Small intestine (tissue), 7 donors: Measurements from ENCODE around the gene SPECC1. TPM values are rescaled to one million over a fixed set of nuclear protein-coding genes. Genes with fewer than 3 reads are reported as not detected.
"Not testable (repeated sequence)": the region's sequence is repeated elsewhere in the genome, so short reads cannot be mapped to it uniquely, and the experiment has no call there.

Experiments
- DNase-seq, 2 donors: peaks; one replicate each; pipeline versions ENCODE4 v3.0.0 to v3.0.0-alpha.2; 2013
- FAIRE-seq: peaks from 2 replicates; lab custom pipeline; 2012; peaks lifted over from hg19 to GRCh38; lab: Jason Lieb, UNC
- H3K27ac ChIP-seq, 3 donors: one replicate each; pipeline ENCODE4 v1.5.1; 2013; ENCODE audit warnings: low read length in 2 of 3, mild to moderate bottlenecking in 2 of 3, control low read depth in 1 of 3, inconsistent platforms in 1 of 3, low read depth in 1 of 3, moderate library complexity in 1 of 3
- H3K27me3 ChIP-seq, 3 donors: one replicate each; pipeline ENCODE4 v1.6.1; 2013; ENCODE audit warnings: low read length in 3 of 3, inconsistent platforms in 1 of 3; ENCODE audit not compliant: control insufficient read depth in 3 of 3, insufficient read depth in 3 of 3
- H3K36me3 ChIP-seq, 3 donors: one replicate each; pipeline ENCODE4 v1.6.1; 2013; ENCODE audit warnings: low read length in 3 of 3, inconsistent platforms in 1 of 3, low read depth in 1 of 3, mild to moderate bottlenecking in 1 of 3, moderate library complexity in 1 of 3; ENCODE audit not compliant: control insufficient read depth in 3 of 3, insufficient read depth in 2 of 3
- H3K4me1 ChIP-seq, 3 donors: one replicate each; pipeline ENCODE4 v1.6.1; 2013; ENCODE audit warnings: low read length in 2 of 3, inconsistent platforms in 1 of 3, low read depth in 1 of 3, mild to moderate bottlenecking in 1 of 3, moderate library complexity in 1 of 3; ENCODE audit not compliant: control insufficient read depth in 3 of 3, insufficient read depth in 2 of 3
- H3K4me3 ChIP-seq, 3 donors: one replicate each; pipeline ENCODE4 v1.5.1; 2013; ENCODE audit warnings: low read length in 3 of 3, control low read depth in 1 of 3, inconsistent platforms in 1 of 3, low read depth in 1 of 3, mild to moderate bottlenecking in 1 of 3, moderate library complexity in 1 of 3
- H3K9me3 ChIP-seq, 2 donors: one replicate each; pipeline ENCODE4 v1.6.1; 2013; ENCODE audit warnings: low read depth in 1 of 2, low read length in 1 of 2; ENCODE audit not compliant: control insufficient read depth in 2 of 2, insufficient read depth in 1 of 2
- WGBS, 3 donors: extraction: QIAGEN DNeasy Blood & Tissue Kit; methylation state at CpG; one replicate each; pipeline ENCODE4 v1.1.7; 2013; 5-methylcytosine and 5-hydroxymethylcytosine counted together
- polyA plus RNA-seq, 4 donors: library from polyadenylated mRNA; stranded (reverse) in 3 of 4; unstranded in 1 of 4; fragments of 200-250 nt in 3 of 4; fragments of 120-200 nt in 1 of 4; gene quantifications; one replicate each; pipeline versions ENCODE4 v1.2.1 to v1.2.3, GENCODE V29; 2013
- donor health status: healthy with polysubstance abuse.
- donor health status: control.
- donor health status: control.
- donor health status: Bipolar disorder and iron deficiency.
- donor health status: healthy.

Gene SPECC1
- polyA plus RNA-seq, 4 donors: 13.7 to 38.9 (median 32.8) TPM

DNA sequence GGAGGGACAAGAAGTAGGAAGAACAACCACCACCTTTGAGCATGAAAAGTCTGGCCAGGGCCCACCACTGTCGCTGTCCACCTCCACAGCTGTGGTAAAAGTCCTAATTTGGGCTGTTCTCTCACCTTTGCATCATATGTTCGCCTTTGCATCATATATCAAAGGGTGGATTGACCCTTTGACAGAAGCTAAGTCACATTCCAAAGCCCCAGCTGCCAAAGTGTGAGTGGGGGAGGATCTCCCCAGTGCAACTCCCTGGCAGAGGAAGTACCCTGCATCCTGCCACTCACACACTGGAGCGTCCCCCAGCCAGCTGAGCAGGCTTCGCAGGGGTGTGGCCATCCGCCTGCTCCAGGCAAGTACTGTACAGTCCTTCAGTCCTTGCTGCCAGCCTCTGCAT is 12.7 kb upstream of the SPECC1 start:
- Histone ChIP-seq H3K27ac (no peak overlapping the region), H3K4me3 (no peak overlapping the region), H3K27me3 (peaks cover 0 to 4% (median 0%) of the 10 kb centered on the region in 3 donors), H3K9me3 (no peaks in the 10 kb centered on the region), H3K36me3 (no peaks in the 10 kb centered on the region), H3K4me1 (no peaks in the 10 kb centered on the region)
- DNase-seq (no peak), FAIRE-seq (no peak)
- 32 to 51% (median 37%) methylated on average over 5 of the region's 5 CpGs for WGBS, 3 donors

GRCh38 chr17:20008242-20009051 is 712 bp upstream of the SPECC1 start:
- no peak overlapping the region for H3K27ac ChIP-seq
- WGBS, 3 donors: 25 to 29% (median 26%) methylated on average over 34 to 35 of the region's 35 CpGs
- H3K4me1 ChIP-seq: peaks cover 0 to 6% (median 0%) of the 10 kb centered on the region in 3 donors
- no peaks in the 10 kb centered on the region for H3K36me3 ChIP-seq
- H3K9me3 ChIP-seq: peaks cover 0 to under 1% of the 10 kb centered on the region in 2 donors
- H3K4me3 ChIP-seq: peak overlapping the region; percentile 35 to 66 (median 66)
- H3K27me3 ChIP-seq: peaks cover 0 to 16% (median 0%) of the 10 kb centered on the region in 3 donors
- no peak for FAIRE-seq
- peak in 1 of 2 donors; percentile 15 for DNase-seq

GRCh38 chr17:20009052-20009301 is 182 bp upstream of the SPECC1 start:
- H3K36me3 ChIP-seq: no peaks in the 10 kb centered on the region
- H3K27ac ChIP-seq: no peak overlapping the region
- peaks cover 0 to 3% of the 10 kb centered on the region in 2 donors for H3K9me3 ChIP-seq
- WGBS, 3 donors: 0 to 2% (median 1%) methylated on average over 14 to 18 of the region's 18 CpGs
- peak overlapping the region; percentile 35 to 66 (median 66) for H3K4me3 ChIP-seq
- DNase-seq (no peak), FAIRE-seq (no peak)
- H3K27me3 ChIP-seq: peaks cover 0 to 17% (median 1%) of the 10 kb centered on the region in 3 donors
- H3K4me1 ChIP-seq: peaks cover 0 to 6% (median 0%) of the 10 kb centered on the region in 3 donors

DNA sequence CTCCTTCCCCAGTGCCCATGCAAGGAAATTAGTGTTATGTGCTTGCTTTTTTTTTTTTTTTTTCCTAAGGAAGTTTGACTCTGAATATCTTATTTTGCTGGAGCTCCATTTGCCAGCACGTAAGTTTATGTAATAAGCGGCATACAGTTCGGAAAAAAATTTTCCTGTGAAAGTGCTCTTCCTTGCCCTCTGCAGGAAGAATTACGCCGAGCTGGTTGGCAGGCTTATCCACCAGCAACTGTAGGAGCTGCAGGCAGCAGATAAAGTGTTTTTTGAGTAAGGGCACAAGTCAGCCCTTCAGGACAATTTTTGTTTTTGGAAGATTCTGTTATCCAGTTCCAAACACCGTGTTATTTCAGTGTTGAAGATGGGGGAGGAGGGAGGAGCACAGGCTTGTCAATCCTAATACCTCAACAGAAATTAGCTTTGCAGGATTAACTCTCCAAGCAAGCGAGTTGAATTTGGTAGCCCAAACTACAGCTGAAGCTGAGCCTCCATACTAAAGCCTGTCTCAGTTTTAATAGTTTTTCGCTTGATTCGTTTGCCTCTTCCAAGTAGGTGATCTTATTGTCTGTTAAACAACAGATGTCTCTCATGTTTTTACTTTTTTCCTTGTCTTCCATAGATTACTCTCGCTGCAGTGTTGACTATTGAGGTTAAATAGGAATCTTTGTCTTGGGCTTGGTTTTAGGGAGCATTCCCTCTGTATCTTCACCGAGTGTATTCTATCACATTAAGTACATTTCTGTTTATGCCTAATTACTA is 1.1 kb downstream of the SPECC1 start:
- FAIRE-seq (no peak), DNase-seq (peak; percentile 45 to 50)
- Histone ChIP-seq H3K4me3 (peak overlapping the region in 1 of 3 donors; percentile 66), H3K27ac (no peak overlapping the region), H3K36me3 (no peaks in the 10 kb centered on the region), H3K4me1 (peaks cover 0 to 6% (median 0%) of the 10 kb centered on the region in 3 donors), H3K9me3 (peaks cover 0 to 3% of the 10 kb centered on the region in 2 donors), H3K27me3 (peaks cover 0 to 17% (median 1%) of the 10 kb centered on the region in 3 donors)
- WGBS, 3 donors: 18 to 20% (median 18%) methylated on average over 11 of the region's 11 CpGs

- FAIRE-seq: no peak
- no peak overlapping the region for H3K4me3 ChIP-seq
- H3K27me3 ChIP-seq: peaks cover 0 to 17% (median 1%) of the 10 kb centered on the region in 3 donors
- WGBS, 3 donors: 70 to 83% (median 78%) methylated on average over 1 of the region's 1 CpG
- peaks cover 0 to 3% of the 10 kb centered on the region in 2 donors for H3K9me3 ChIP-seq
- H3K36me3 ChIP-seq: no peaks in the 10 kb centered on the region
- no peak for DNase-seq
- no peak overlapping the region for H3K27ac ChIP-seq
- peaks cover 0 to 6% (median 0%) of the 10 kb centered on the region in 3 donors for H3K4me1 ChIP-seq
Observed at GRCh38 chr17:20010936-20011335, 1.8 kb downstream of the SPECC1 start.

GRCh38 chr17:20012017-20012536 is 2.9 kb downstream of the SPECC1 start:
- FAIRE-seq (no peak), DNase-seq (no peak)
- H3K27me3 ChIP-seq: peaks cover 0 to 17% (median 1%) of the 10 kb centered on the region in 3 donors
- peaks cover 0 to 6% (median 0%) of the 10 kb centered on the region in 3 donors for H3K4me1 ChIP-seq
- no peak overlapping the region for H3K4me3 ChIP-seq
- peaks cover 0 to 3% of the 10 kb centered on the region in 2 donors for H3K9me3 ChIP-seq
- H3K27ac ChIP-seq: no peak overlapping the region
- 46 to 74% (median 70%) methylated on average over 2 of the region's 2 CpGs for WGBS, 3 donors
- H3K36me3 ChIP-seq: no peaks in the 10 kb centered on the region

GRCh38 chr17:20016475-20016992 is 7.4 kb downstream of the SPECC1 start:
- not testable (repeated sequence) for FAIRE-seq, DNase-seq, H3K4me1 ChIP-seq, H3K4me3 ChIP-seq, H3K27me3 ChIP-seq, H3K36me3 ChIP-seq, H3K9me3 ChIP-seq, H3K27ac ChIP-seq
- WGBS, 3 donors: 96 to 98% (median 97%) methylated on average over 29 to 32 of the region's 32 CpGs

DNA sequence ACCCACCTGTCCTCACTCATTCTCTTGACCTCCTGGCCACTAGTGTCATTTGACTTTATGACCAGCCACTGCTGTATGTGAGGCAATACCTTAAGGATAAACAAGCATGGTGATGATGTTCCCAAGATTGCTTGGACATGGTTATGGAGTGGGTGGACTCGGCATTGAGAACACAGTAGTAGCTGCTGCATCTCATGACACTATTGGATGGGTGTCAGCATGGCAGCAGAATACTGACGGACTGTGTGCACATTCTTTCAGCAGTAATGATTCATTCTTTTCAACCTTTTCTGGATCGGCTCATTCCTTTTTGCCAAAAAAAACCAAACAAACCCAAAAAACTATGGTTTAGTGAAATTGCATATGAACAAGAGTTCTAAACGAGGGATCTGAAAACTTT is 13.5 kb downstream of the SPECC1 start:
- Histone ChIP-seq H3K27ac (no peak overlapping the region), H3K9me3 (no peaks in the 10 kb centered on the region), H3K4me3 (no peak overlapping the region), H3K27me3 (peaks cover 0 to 3% (median 0%) of the 10 kb centered on the region in 3 donors), H3K36me3 (no peaks in the 10 kb centered on the region), H3K4me1 (no peaks in the 10 kb centered on the region)
- DNase-seq (no peak), FAIRE-seq (no peak)
- 80 to 88% (median 83%) methylated on average over 4 of the region's 4 CpGs for WGBS, 3 donors
